Left forelimb (tissue), 1 donor: ENCODE data around the gene SFXN2.
"Not testable (repeated sequence)": the region's sequence is repeated elsewhere in the genome, so short reads cannot be mapped to it uniquely, and the experiment has no call there.

Experiments
- DNase-seq: peaks from one replicate; pipeline ENCODE4 v3.0.0-alpha.2; 2018; ENCODE audit warnings: low spot score

SFXN2 gene

DNA sequence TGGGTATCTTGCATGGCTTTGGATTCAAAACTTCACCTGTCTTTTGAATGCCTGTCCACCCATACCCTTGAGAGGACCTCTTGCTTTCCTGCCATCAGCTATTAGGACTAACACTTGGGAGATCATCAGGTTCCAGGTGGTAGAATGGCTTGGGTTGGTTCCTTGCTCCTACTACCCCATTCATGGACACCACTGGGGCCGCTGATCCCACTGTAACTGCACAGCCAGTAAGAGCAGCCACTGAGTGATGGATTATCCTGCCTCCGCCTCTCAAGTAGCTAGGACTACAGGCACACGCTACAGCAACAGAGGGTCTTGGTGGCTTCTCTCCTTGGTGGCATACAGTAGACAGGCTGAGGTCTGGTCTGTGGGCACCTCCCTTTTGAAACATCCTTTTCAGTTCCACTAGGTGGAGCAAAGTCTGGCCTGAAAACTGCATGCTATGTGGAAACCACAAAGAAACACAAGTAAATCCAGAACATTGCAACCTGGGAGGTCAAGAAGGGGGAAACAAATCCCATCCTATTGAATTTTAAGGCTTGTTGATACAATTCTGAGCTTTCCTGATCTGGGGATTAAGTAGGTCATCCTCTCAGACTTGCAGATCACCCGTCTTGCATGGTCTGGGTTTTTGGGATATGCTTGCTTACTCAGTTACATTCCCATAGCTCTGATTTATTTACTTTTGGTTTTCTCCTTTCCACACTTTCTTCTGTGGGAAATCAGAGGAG lies 38.7 kb downstream of the SFXN2 start:
- DNase-seq, result no peak

DNA sequence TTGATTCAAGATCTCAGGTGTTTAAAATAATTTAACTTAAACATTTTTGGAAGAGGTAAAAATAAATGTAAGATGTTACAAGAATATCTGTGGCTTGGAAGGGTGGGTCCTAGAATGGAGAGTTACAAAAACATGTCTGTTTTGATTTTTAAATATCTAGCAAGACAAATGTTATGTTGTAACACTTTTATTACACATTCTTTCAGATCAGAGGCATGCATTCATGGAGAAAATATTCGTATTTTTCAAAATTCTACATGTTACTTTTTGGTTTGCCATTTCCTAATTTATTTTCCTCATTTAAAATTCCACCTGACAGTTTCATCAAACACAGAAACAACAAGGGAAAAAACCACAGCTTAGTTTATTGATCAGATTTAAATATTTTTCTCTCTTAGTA lies 39.3 kb downstream of the SFXN2 start:
- DNase-seq, result no peak

DNA sequence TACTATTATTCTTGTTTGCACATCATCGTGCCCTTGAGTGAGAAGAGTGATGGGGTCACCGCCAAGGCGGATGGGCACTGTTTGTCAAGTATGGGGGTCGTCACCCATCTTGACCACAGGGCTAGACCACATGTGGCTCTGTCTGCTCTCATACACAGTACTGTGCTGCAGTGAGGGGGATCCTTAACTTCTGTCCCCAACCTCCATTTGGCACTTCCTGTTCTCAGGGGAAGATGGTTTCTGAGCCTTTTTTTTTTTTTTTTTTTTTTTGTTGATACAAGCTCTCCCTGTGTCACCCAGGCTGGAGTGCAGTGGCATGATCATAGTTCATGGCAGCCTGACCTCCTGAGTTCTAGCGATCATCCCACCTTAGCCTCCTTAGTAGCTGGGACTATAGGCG lies 42.9 kb downstream of the SFXN2 start:
- no peak for DNase-seq

DNA sequence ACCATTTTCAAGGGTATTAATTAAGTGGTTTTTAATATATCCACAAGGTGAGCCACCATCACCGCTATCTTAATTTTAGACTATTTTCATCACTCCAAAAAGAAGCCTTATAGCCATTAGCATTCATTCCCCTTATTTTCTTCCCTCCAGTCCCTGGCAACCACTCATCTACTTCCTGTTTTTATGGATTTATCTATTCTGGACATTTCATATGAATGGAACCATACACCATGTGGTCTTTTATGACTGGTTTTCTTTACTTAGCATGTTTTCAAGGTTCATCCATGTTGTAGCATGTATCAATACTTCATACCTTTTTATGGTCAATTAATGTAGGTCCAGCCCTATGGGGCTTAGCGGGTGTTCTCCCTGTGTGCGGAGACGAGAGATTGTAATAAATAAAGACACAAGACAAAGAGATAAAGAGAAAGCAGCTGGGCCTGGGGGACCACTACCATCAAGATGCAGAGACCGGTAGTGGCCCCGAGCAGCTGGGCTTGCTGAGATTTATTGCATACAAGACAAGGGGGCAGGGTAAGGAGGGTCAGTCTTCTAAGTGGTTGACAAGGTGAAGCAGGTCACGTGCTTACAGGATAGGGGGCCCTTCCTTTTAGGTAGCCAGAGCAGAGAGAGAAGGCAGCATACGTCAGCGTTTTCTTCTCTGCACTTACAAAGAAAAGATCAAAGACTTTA lies 44.0 kb downstream of the SFXN2 start:
- no peak for DNase-seq

DNA sequence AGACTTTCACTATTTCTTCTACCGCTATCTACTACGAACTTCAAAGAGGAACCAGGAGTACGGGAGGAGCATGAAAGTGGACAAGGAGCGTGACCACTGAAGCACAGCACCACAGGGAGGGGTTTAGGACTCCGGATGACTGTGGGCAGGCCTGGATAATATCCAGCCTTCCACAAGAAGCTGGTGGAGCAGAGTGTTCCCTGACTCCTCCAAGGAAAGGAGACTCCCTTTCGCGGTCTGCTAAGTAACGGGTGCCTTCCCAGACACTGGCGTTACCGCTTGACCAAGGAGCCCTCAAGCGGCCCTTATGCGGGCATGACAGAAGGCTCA lies 44.5 kb downstream of the SFXN2 start:
- DNase-seq, result not testable (repeated sequence)

DNA sequence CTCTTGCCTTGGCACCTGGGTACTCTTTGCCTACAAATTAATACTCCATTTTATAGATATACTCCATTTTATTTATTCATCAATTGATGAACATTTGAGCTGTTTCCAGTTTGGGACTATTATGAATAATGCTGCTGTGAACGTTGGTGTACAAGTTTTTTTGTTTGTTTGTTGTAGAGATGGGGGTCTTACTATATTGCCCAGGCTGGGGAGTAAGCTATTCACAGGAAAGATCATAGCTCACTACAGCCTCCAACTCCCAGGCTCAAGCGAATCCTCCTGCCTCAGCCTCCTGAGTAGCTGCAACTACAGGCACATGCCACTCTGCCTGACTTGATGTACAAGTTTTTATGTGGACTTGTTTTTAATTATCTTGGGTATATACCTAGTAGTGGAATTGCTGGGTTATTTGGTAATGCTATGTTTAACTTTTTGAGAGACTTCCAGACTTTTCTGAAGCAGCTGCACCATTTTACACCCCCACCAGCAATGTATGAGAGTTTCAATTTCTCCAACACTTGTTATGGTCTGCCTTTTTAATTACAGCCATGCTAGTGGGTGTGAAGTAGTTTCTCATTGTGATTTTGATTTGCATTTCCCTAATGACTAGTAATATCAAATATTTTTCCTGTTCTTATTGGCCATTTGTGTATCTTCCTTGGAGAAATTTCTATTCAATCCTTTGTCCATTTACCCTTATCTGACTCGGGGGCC lies 45.2 kb downstream of the SFXN2 start:
- no peak for DNase-seq

DNA sequence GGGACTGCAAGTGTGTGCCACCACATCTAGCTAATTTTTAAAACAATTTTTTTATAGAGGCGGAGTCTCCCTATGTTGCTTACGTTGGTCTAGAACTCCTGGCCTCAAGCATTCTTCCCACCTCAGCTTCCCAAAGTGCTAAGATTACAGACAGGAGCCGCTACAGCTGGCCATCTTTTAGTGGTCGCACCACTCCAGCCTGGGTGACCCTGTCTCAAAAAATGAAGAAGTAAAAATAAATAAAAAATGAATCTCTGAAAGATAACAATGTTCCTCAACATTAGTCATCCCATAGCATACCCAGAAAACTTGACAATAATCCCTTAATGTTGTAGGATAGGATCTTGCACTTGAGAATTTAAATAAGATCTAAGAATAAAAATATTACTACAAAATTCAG lies 47.5 kb downstream of the SFXN2 start:
- DNase-seq, result no peak

DNA sequence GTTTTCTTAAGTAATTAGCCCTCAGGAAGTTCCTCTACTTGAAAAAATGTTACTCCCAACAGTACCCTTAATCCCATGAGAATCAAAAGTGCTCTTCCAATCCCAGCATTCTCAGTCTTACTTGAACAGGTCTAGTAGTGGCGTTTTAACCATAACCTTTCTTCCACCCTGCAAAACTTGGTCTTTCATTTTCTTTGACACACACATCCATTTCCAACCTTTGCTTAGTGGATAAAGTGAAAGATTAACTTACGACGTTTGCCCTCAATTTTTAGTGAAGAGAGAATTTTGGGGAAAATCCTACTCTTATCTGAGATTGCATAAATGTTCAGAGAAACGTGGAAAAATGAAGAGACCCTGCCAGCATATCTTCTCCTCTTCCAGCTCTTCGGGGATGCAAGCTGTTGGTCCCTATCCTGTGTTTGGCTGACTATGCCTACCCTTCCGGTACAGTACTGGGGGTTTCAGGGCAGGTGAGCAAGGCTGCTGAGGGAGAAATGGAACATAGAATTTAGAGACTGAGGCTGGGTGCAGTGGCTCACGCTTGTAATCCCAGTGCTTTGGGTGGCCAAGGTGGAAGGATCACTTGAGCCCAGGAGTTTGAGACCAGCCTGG lies 48.1 kb downstream of the SFXN2 start:
- DNase-seq, result no peak

DNA sequence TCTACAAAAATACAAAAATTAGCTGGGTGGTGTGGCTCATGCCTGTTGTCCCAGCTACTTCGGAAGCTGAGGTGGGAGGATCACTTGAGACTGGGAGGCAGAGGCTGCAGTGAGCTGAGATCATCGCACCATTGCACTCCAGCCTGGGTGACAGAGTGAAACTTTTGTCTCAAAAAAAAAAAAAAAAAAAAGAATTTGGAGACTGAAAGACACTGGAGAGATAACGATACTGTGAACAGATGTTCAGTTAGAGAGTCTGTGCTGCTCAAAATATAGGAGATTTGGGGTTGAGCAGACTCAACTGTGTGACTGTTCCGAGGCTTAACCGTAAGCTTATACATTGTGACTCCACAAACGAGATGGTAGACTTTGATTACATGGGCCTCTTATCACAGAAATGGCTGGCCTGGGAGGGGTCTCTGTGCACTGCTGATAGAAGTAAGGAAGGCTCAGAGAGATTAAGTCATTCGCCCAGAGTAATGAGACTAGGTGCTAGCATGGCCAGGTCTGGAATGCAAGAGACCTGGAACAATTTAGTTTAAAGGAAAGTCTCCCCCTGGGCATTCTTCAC lies 48.7 kb downstream of the SFXN2 start:
- DNase-seq, result no peak

DNA sequence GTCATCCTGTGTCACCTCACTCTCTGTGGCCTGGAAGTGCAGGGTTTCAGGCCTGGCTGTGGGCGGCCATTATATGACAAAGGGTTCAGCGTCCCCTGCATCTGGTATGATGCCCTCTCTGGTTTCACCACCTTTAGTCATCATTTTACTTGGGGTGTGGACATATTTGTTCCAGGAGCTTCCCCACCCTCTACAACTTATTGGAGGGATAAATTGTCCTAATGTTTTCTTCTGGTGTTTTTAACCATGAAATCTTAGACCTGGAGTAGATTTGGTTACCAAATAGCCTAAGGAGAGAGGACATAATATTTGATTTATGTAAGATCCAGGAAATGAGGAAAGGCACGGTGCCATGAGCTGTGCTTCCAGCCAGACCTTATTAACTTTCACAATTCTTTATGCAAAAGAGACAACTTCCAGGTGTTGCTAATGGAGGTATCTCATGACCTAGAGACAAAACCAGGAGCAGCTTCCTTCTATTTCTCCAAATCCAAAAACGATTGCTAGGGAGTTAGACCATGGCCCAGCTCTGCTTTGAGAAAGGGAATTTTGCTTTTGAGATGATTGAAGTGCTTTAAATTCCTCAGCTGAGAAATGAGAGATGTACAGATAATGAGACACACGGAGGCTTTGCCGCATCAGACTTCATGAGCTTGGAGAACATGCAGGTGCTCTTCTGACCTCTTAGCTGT lies 50.2 kb downstream of the SFXN2 start:
- DNase-seq, result no peak

DNA sequence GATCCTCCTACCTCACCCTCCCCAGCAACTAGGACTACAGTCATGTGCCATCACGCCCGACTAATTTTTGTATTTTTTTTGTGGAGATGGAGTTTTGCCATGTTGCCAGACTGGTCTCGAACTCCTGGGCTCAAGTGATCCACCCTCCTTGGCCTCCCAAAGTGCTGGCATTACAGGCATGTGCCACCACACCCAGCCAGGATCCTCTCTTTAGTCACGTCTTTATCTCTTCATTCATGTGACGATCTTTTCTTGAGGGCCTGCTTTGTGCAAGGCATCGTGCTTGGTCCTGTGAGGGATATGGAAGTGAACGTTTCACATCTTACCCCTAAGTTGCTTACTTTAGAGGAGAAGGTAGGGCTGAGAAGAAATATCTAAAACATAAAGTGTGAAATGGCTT lies 50.9 kb downstream of the SFXN2 start:
- no peak for DNase-seq

DNA sequence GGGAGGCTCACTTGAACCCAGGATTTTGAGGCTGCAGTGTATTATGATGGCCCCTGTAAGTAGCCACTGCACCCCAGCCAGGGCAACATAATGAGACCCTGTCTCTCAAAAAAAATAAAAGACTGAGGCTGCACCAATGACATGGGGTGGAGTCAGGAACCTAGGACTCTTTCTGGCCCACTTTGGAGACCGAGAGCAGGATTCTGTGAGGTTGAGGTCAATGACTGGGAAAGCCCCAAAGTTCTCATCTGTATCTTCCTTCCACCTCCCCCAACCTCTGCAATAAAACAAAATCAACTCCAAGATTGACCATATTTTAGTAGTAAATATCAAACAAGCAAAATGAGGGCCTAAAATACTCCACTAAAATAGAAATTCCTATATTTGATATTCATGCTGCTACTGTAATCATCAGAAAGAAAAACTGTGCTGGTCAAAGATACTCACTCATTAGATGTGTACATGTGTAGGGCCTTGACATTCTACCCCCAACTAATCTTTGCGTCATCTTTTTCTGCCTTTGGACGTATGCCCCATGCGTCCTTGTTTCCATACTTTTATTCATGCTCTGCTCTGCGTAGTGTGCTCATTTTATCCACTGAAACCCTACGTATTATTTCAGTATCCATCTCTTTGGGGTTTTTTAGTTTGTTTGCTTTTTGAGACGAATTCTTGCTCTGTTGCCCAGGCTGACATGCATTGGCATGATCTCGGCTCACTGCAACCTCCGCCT lies 53.2 kb downstream of the SFXN2 start:
- no peak for DNase-seq

DNA sequence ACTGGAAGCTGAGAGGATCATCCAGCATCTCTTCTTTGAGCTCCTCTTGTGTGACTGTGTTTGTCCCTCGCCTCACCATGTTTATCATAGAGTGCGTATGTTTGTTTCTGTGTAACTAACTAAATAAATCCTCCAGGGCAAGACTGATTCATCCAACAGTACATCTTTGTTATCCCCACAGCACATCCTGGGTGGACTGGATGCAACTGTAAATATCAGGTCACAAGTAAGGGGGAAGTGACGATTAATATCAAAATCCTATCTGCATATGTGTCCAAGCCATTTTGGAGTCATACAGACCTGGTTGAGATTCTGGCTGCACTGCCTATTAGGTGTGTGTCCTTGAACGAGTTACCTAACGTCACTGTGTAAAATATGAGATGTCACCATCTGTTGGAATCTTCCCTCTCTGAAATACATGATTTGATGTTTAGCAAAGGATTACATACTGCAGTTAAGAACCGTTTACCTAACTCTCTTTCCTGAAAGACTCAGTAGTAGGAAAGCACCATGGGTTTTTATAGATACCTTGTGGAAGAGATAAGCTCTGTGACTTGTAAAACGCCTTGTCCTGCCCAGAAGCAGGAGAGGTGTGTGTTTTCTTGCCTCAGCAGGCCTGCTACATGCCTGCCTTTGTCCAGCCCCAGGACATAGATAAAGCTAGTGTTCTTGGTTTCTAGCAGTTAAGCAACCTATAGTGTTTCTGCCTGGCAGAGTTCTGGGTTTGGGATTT lies 55.1 kb downstream of the SFXN2 start:
- DNase-seq, result no peak

DNA sequence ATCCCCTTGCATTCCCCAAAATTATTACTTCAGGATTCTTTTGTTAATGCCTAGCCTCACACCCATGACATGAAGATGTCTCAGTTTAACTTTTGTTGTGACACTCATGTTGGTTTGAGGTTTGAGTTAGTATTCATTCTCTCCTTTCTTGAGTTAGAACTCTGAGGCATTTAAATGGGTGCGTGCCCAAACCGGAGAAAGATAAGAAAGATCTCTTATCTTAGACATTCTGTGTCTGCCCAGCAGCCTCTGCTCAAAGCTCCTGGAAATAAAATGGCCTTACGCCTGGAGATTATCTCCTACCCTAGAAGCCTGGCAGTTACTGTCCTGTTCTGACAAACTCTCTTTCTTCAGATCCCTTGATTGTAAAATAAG lies 55.7 kb downstream of the SFXN2 start:
- no peak for DNase-seq

DNA sequence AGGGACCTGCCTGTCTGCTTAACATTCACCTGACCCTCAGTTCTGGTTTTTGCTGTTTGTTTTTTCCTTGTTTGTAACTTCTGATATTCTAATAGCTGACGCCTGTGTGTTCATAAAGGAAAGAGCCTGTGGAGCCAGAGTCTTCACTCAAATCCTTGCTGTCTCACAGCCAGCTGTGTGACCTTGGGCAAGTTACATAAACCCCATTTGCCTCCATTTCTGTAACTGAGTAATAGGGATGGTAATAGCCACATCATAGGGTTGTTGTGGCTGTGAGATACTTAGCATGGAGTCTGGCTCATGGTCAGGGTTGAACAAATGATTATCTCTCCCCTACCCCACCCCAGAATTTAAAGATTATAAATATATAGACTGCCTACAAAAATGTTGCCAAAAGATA lies 56.4 kb downstream of the SFXN2 start:
- DNase-seq, result no peak

DNA sequence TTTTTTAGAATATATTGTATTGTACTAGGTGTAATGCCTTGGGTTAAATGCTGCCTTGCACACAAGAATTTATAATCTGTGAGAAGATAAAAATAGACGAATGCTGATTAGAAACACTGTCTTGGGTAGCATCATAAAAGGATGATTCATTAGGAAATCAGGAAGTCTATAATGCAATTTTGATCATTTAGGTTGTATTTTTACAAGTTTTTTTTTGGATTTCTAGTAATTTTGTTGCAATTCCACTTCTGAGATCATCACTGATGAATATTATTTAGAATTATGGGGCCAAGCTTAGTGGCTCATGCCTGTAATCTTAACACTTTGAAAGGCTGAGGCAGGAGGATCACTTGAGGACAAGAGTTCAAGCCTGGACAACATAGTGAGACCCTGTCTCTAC lies 58.9 kb downstream of the SFXN2 start:
- DNase-seq, result no peak

DNA sequence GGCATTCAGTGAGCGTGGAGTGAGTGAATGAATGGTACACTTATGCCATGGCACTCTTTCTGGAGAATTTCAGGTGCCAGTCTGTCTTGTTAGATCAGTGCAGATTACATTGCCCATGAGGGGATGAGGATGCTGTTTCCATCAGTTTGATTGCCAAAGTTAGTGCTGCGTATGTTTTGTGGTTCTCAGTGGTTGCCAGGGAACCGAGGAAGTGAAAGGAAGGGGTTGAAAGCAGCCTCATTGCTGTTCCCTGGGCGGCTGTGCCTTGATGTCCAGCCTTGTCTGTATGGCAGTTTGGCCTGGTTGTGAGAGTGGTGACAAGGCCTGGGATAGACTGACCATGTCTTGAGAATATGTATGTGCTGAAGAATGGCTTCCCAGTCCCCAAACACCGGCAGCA lies 59.5 kb downstream of the SFXN2 start:
- DNase-seq, result no peak

DNA sequence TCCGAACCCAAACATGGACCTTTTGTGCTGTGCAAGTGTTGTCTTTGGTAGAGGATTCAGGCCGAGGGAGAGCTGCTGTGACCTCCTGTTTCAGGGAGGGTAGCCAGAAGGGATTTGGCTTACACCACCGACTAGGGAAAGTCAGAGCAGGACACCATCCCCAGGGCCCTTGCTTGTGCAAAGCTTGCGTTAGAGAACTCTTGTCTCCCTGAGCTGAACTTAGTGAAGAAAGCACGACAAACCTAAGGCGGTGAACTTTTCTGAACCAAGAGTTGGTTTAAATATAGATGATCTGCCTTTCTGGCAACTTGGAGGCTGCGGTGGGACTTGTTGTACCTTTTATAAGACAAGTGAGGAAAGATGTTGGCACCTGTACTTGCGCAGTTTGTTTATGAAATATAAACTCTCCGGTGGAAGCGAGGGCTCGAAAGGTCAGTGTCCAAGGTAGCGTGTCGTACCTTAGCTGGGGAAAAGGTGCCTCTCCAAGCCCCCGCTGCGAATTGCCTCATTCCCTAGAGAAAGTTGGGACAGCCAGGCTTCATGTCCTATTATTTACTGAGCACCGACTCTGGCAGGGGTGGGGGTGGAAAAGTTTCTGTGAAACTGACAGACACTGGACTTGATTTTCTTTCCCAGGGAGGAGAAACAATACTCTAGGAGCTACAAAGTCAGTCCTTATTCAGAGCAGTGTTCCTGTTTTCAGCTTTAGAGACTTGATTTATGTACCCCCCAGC lies 60.9 kb downstream of the SFXN2 start:
- no peak for DNase-seq

DNA sequence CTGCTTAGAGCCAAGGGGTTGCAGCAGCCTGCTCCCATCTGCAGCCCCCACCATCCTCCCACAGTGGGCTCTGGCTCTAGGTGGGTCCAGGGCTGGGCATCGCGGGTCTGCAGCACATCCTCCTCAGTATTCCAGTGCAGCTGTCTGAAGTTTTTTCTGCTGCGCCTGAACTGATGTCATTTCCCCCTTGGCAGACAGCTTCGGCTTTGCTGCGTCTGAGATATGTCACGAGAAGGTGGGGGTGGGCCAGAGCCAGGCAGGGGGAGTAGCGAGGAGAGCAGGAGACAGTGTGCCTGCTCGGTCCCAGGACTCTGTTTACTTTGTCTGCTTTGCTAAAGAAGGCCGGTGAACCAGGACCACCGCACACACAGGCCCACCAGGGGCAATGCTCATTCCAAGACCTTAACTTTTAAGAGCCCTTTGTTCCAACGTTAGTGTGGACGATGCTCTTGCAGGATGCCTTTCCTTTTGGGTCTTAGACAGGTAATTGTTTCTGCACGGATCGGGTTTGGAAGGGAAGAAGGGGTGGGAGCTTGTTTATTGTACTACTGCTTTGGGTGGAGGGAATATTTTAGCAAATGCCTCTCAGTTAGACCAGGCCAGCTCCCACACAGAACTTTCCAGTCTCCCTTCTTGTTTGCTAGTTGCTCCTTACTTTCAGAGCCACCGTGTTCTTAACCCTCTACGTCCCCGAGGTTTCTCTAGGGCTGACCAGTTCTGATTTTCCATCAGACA lies 61.7 kb downstream of the SFXN2 start:
- DNase-seq, result peak; percentile 90
